HEK293 (cell line): ENCODE data around the gene H2BK1.

ENCODE experiments used
- KLF1 ChIP-seq: fragments of 450-650 bp; formaldehyde crosslinking; IDR thresholded peaks from 2 replicates; pipeline ENCODE4 v1.5.1; 2016; ENCODE audit warnings: missing biosample characterization, missing genetic modification characterization
- MEIS1 ChIP-seq: sonication (generic); formaldehyde crosslinking; IDR thresholded peaks from 2 replicates; pipeline ENCODE4 v1.8.1; 2022; ENCODE audit warnings: missing genetic modification reagents, mild to moderate bottlenecking, borderline replicate concordance
- RBAK ChIP-seq: fragments of 450-650 bp; formaldehyde crosslinking; IDR thresholded peaks from 2 replicates; pipeline ENCODE4 v1.5.1; 2016; ENCODE audit warnings: missing biosample characterization, missing genetic modification characterization
- REPIN1 ChIP-seq: fragments of 450-650 bp; formaldehyde crosslinking; IDR thresholded peaks from 2 replicates; pipeline ENCODE4 v1.5.1; 2017; ENCODE audit warnings: missing biosample characterization, missing genetic modification characterization, low read depth
- SETDB1 ChIP-seq: IDR thresholded peaks from one replicate; pipeline ENCODE4 v1.6.1; 2017; ENCODE audit warnings: mild to moderate bottlenecking, low read length, moderate library complexity, mixed read lengths; ENCODE audit not compliant: insufficient read length
- ZBTB7A ChIP-seq: fragments of 450-650 bp; formaldehyde crosslinking; IDR thresholded peaks from 2 replicates; pipeline ENCODE4 v1.5.1; 2016; ENCODE audit warnings: low read depth, missing biosample characterization, missing genetic modification characterization
- ZNF121 ChIP-seq: fragments of 450-650 bp; formaldehyde crosslinking; IDR thresholded peaks from 2 replicates; pipeline ENCODE4 v1.5.1; 2016; ENCODE audit warnings: missing biosample characterization, missing genetic modification characterization
- ZNF776 ChIP-seq: fragments of 450-650 bp; formaldehyde crosslinking; IDR thresholded peaks from 2 replicates; pipeline ENCODE4 v1.5.0; 2017; ENCODE audit warnings: missing biosample characterization, missing genetic modification characterization, borderline replicate concordance
- TF ChIP-seq, protein P1 (sequence below): fragments of 450-650 bp; formaldehyde crosslinking; IDR thresholded peaks from 2 replicates; pipeline ENCODE4 v1.5.1; 2017; ENCODE audit warnings: missing biosample characterization, missing genetic modification characterization
- TF ChIP-seq, protein P2 (sequence below): fragments of 450-650 bp; formaldehyde crosslinking; IDR thresholded peaks from 2 replicates; pipeline ENCODE4 v1.5.1; 2016; ENCODE audit warnings: missing biosample characterization, missing genetic modification characterization
- TF ChIP-seq, protein P3 (sequence below): fragments of 450-650 bp; formaldehyde crosslinking; IDR thresholded peaks from 2 replicates; pipeline ENCODE4 v1.5.1; 2016; ENCODE audit warnings: missing biosample characterization, missing genetic modification characterization, low read depth

DNA sequence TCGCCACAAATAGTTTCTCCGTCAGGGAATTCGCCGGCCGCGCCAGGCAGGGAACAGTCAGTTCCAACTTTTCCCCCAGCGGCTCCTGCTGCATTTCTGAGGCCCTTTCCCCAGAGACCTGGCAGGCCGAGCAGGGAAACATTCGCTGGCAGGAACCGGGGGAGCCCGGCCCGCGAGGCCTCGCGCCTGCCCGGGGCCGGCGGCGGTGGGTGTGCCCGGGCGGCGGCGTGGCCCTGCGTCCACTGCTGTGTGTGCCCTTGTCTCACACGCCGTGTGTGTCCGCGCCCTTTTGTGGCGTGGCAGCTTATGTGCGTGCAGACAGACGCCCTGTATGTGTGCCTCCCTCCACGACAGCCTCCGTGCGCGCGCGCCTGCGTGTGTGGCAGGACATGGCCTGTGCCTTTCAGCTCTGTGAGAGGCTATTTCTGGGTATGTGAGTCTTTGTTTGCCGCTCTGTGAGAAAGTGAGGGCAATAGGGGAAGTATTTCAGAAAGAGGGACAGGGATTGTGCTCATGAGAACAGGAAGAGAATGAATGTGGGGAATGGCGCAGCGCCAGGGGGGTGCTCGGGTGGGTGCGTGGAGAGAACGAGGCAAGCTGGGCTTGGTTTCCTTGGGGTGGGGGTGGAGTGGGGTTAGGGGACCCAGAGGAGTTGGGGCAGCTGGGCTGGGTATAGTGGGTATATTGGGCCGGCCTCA, 38.9 kb upstream of the H2BK1 start:
- TF ChIP-seq ZNF121 (tag by site-specific recombination) (no peak), RBAK (tag by site-specific recombination) (no peak), ZBTB7A (tag by site-specific recombination) (no peak), REPIN1 (tag by site-specific recombination) (no peak), MEIS1 (CRISPR knock-in tag) (no peak), ZNF776 (tag by site-specific recombination) (no peak), KLF1 (tag by site-specific recombination) (peak; percentile 52), SETDB1 (no peak)
- TF ChIP-seq, protein P1, sequence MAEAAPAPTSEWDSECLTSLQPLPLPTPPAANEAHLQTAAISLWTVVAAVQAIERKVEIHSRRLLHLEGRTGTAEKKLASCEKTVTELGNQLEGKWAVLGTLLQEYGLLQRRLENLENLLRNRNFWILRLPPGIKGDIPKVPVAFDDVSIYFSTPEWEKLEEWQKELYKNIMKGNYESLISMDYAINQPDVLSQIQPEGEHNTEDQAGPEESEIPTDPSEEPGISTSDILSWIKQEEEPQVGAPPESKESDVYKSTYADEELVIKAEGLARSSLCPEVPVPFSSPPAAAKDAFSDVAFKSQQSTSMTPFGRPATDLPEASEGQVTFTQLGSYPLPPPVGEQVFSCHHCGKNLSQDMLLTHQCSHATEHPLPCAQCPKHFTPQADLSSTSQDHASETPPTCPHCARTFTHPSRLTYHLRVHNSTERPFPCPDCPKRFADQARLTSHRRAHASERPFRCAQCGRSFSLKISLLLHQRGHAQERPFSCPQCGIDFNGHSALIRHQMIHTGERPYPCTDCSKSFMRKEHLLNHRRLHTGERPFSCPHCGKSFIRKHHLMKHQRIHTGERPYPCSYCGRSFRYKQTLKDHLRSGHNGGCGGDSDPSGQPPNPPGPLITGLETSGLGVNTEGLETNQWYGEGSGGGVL: no peak
- TF ChIP-seq, protein P2, sequence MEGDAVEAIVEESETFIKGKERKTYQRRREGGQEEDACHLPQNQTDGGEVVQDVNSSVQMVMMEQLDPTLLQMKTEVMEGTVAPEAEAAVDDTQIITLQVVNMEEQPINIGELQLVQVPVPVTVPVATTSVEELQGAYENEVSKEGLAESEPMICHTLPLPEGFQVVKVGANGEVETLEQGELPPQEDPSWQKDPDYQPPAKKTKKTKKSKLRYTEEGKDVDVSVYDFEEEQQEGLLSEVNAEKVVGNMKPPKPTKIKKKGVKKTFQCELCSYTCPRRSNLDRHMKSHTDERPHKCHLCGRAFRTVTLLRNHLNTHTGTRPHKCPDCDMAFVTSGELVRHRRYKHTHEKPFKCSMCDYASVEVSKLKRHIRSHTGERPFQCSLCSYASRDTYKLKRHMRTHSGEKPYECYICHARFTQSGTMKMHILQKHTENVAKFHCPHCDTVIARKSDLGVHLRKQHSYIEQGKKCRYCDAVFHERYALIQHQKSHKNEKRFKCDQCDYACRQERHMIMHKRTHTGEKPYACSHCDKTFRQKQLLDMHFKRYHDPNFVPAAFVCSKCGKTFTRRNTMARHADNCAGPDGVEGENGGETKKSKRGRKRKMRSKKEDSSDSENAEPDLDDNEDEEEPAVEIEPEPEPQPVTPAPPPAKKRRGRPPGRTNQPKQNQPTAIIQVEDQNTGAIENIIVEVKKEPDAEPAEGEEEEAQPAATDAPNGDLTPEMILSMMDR (tag by site-specific recombination): no peak
- TF ChIP-seq, protein P3, sequence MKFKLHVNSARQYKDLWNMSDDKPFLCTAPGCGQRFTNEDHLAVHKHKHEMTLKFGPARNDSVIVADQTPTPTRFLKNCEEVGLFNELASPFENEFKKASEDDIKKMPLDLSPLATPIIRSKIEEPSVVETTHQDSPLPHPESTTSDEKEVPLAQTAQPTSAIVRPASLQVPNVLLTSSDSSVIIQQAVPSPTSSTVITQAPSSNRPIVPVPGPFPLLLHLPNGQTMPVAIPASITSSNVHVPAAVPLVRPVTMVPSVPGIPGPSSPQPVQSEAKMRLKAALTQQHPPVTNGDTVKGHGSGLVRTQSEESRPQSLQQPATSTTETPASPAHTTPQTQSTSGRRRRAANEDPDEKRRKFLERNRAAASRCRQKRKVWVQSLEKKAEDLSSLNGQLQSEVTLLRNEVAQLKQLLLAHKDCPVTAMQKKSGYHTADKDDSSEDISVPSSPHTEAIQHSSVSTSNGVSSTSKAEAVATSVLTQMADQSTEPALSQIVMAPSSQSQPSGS (tag by site-specific recombination): no peak
